ENCODE measurements around the gene IL17B.

DNA sequence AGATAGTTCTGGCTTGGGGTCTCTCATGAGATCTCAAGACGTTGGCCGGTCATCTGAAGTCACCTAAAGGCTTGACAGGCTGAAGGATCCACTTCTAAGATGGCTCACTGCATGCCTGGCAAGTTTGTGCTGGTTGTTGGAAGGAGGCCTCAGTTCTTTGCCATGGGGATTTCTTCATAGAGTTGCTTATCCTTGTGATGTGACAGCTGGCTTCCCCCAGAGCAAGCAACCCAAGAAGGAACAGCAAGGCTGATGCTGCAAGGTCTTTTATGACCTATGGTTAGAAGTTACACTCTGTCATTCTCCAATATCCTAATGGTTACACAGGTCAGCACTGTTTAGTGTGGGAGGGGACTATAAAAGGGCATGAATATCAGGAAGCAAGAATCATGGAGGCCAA is 54.5 kb downstream of the IL17B start:
- no peak for TF ChIP-seq CTCF (IDR thresholded peaks at IDR 0.05)
- TF ChIP-seq POLR2A (IDR thresholded peaks at IDR 0.05): no peak

All from Peyer's patch (tissue), 4 donors.